Suprapubic skin (tissue), 4 donors: Measurements from ENCODE around the gene ANTXR2. TPM values are rescaled to one million over a fixed set of nuclear protein-coding genes. Genes with fewer than 3 reads are reported as not detected.

Experiments used
- DNase-seq, 2 donors: peaks; one replicate each; pipeline ENCODE4 v3.0.0-alpha.2; 2019; ENCODE audit warnings: low spot score in 2 of 2
- H3K27ac ChIP-seq: fragments of 200-600 bp; sonication (generic); one replicate; pipeline ENCODE4 v1.5.1; 2019
- H3K27me3 ChIP-seq: fragments of 200-600 bp; sonication (generic); one replicate; pipeline ENCODE4 v1.5.1; 2019
- H3K36me3 ChIP-seq: fragments of 200-600 bp; sonication (generic); one replicate; pipeline ENCODE4 v1.5.1; 2019
- H3K4me1 ChIP-seq: fragments of 200-600 bp; sonication (generic); one replicate; pipeline ENCODE4 v1.5.1; 2019
- H3K4me3 ChIP-seq: fragments of 200-600 bp; sonication (generic); one replicate; pipeline ENCODE4 v1.5.1; 2019; ENCODE audit warnings: mild to moderate bottlenecking
- H3K9me3 ChIP-seq: fragments of 200-600 bp; sonication (generic); one replicate; pipeline ENCODE4 v1.5.1; 2019
- CTCF ChIP-seq, 2 donors: fragments of 200-600 bp in 1 of 2; fragments of 450-650 bp in 1 of 2; sonication (generic) in 1 of 2; IDR thresholded peaks; one replicate each; pipeline ENCODE4 v1.5.1; 2016 to 2019; ENCODE audit warnings: antibody characterized with exemption in 2 of 2, mild to moderate bottlenecking in 1 of 2, moderate library complexity in 1 of 2
- EP300 ChIP-seq: sonication (generic); formaldehyde crosslinking; IDR thresholded peaks from one replicate; pipeline ENCODE4 v1.6.1; 2017; ENCODE audit warnings: antibody characterized with exemption
- POLR2A ChIP-seq, 2 donors: fragments of 450-650 bp; IDR thresholded peaks; one replicate each; pipeline ENCODE4 v1.6.1; 2017; ENCODE audit warnings: antibody characterized with exemption in 2 of 2, mild to moderate bottlenecking in 2 of 2, moderate library complexity in 2 of 2
- POLR2AphosphoS5 ChIP-seq, 3 donors: sonication (generic); formaldehyde crosslinking; IDR thresholded peaks; one replicate each; pipeline ENCODE4 v1.6.1; 2017; ENCODE audit warnings: antibody characterized with exemption in 3 of 3
- WGBS: methylation state at CpG from one replicate; pipeline ENCODE4 v1.1.5; 2018; 5-methylcytosine and 5-hydroxymethylcytosine counted together
- total RNA-seq, 4 donors: library from RNA; depleted of rRNA; stranded (reverse); fragments of >200 nt; gene quantifications; one replicate each; pipeline ENCODE4 v1.1.0, GENCODE V29; 2016

The ANTXR2 gene
- total RNA-seq, 4 donors from 2014 or later: 9.8 to 22.2 (median 12.8) TPM

GRCh38 chr4:79935274-79935673 lies 137.8 kb downstream of the ANTXR2 start:
- TF ChIP-seq POLR2A (IDR thresholded peaks at IDR 0.05) (no peak), CTCF (IDR thresholded peaks at IDR 0.05) (no peak), EP300 (no peak), POLR2AphosphoS5 (IDR thresholded peaks at IDR 0.05) (no peak)
- Histone ChIP-seq H3K27ac (no peak overlapping the region), H3K27me3 (no peaks in the 10 kb centered on the region), H3K9me3 (no peaks in the 10 kb centered on the region), H3K36me3 (no peaks in the 10 kb centered on the region), H3K4me3 (no peak overlapping the region), H3K4me1 (no peaks in the 10 kb centered on the region)
- DNase-seq: no peak
- WGBS: 69% methylated on average over 1 of the region's 1 CpG

GRCh38 chr4:79934660-79935059 lies 138.4 kb downstream of the ANTXR2 start:
- no peak for DNase-seq
- H3K36me3 ChIP-seq: no peaks in the 10 kb centered on the region
- no peak overlapping the region for H3K4me3 ChIP-seq
- TF ChIP-seq POLR2A (IDR thresholded peaks at IDR 0.05): no peak
- no peak for TF ChIP-seq POLR2AphosphoS5 (IDR thresholded peaks at IDR 0.05)
- WGBS: 93% methylated on average over 2 of the region's 2 CpGs
- no peaks in the 10 kb centered on the region for H3K27me3 ChIP-seq
- H3K4me1 ChIP-seq: no peaks in the 10 kb centered on the region
- no peak overlapping the region for H3K27ac ChIP-seq
- no peaks in the 10 kb centered on the region for H3K9me3 ChIP-seq

- Histone ChIP-seq H3K36me3 (no peaks in the 10 kb centered on the region), H3K9me3 (no peaks in the 10 kb centered on the region), H3K27me3 (no peaks in the 10 kb centered on the region), H3K4me3 (no peak overlapping the region), H3K4me1 (no peaks in the 10 kb centered on the region), H3K27ac (no peak overlapping the region)
- WGBS: 50% methylated on average over 1 of the region's 1 CpG
- no peak for TF ChIP-seq CTCF (IDR thresholded peaks at IDR 0.05)
- no peak for TF ChIP-seq POLR2AphosphoS5 (IDR thresholded peaks at IDR 0.05)
- no peak for TF ChIP-seq POLR2A (IDR thresholded peaks at IDR 0.05)
- no peak for TF ChIP-seq EP300
- no peak for DNase-seq
These were observed 145.1 kb downstream of the ANTXR2 start for GRCh38 chr4:79927931-79928330.

GRCh38 chr4:79923281-79923680 lies 149.7 kb downstream of the ANTXR2 start:
- no peak for DNase-seq
- Histone ChIP-seq H3K27me3 (no peaks in the 10 kb centered on the region), H3K27ac (no peak overlapping the region), H3K4me3 (no peak overlapping the region), H3K9me3 (no peaks in the 10 kb centered on the region), H3K4me1 (no peaks in the 10 kb centered on the region), H3K36me3 (no peaks in the 10 kb centered on the region)
- 81% methylated on average over 2 of the region's 2 CpGs for WGBS
- TF ChIP-seq EP300 (no peak), CTCF (IDR thresholded peaks at IDR 0.05) (no peak), POLR2AphosphoS5 (IDR thresholded peaks at IDR 0.05) (no peak), POLR2A (IDR thresholded peaks at IDR 0.05) (no peak)

- Histone ChIP-seq H3K4me1 (no peaks in the 10 kb centered on the region), H3K27ac (no peak overlapping the region), H3K27me3 (no peaks in the 10 kb centered on the region), H3K9me3 (no peaks in the 10 kb centered on the region), H3K36me3 (no peaks in the 10 kb centered on the region), H3K4me3 (no peak overlapping the region)
- DNase-seq: no peak
- WGBS: 88% methylated on average over 1 of the region's 1 CpG
- TF ChIP-seq POLR2AphosphoS5 (IDR thresholded peaks at IDR 0.05) (no peak), EP300 (no peak)
These were observed 151.0 kb downstream of the ANTXR2 start for GRCh38 chr4:79922011-79922410.

- Histone ChIP-seq H3K9me3 (no peaks in the 10 kb centered on the region), H3K27me3 (no peaks in the 10 kb centered on the region), H3K36me3 (no peaks in the 10 kb centered on the region), H3K4me1 (no peaks in the 10 kb centered on the region), H3K4me3 (no peak overlapping the region), H3K27ac (no peak overlapping the region)
- TF ChIP-seq POLR2A (IDR thresholded peaks at IDR 0.05) (no peak), POLR2AphosphoS5 (IDR thresholded peaks at IDR 0.05) (no peak), CTCF (IDR thresholded peaks at IDR 0.05) (no peak), EP300 (no peak)
- no peak for DNase-seq
- 53% methylated on average over 3 of the region's 3 CpGs for WGBS
These were observed 152.7 kb downstream of the ANTXR2 start for GRCh38 chr4:79920163-79920853.
